Neural progenitor cell (in vitro differentiated cells): Measurements from ENCODE around the gene NEDD4L.

Experiments used
- EZH2 ChIP-seq: fragments of 200-600 bp; sonication (generic); IDR thresholded peaks from 2 replicates; pipeline ENCODE4 v1.6.1; 2017; ENCODE audit warnings: antibody characterized with exemption, mild to moderate bottlenecking, moderate library complexity
- EZH2phosphoT487 ChIP-seq: fragments of 200-600 bp; sonication (generic); IDR thresholded peaks from 2 replicates; pipeline ENCODE4 v1.6.1; 2017; ENCODE audit warnings: antibody characterized with exemption
- TF ChIP-seq, protein P1 (sequence below): fragments of 200-600 bp; sonication (generic); IDR thresholded peaks from 2 replicates; pipeline ENCODE4 v1.5.1; 2017; ENCODE audit warnings: antibody characterized with exemption, mild to moderate bottlenecking

- TF ChIP-seq, protein P1, sequence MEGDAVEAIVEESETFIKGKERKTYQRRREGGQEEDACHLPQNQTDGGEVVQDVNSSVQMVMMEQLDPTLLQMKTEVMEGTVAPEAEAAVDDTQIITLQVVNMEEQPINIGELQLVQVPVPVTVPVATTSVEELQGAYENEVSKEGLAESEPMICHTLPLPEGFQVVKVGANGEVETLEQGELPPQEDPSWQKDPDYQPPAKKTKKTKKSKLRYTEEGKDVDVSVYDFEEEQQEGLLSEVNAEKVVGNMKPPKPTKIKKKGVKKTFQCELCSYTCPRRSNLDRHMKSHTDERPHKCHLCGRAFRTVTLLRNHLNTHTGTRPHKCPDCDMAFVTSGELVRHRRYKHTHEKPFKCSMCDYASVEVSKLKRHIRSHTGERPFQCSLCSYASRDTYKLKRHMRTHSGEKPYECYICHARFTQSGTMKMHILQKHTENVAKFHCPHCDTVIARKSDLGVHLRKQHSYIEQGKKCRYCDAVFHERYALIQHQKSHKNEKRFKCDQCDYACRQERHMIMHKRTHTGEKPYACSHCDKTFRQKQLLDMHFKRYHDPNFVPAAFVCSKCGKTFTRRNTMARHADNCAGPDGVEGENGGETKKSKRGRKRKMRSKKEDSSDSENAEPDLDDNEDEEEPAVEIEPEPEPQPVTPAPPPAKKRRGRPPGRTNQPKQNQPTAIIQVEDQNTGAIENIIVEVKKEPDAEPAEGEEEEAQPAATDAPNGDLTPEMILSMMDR = no peak
- no peak for TF ChIP-seq EZH2
- no peak for TF ChIP-seq EZH2phosphoT487
These were observed 60.1 kb downstream of the NEDD4L start for GRCh38 chr18:58104096-58104495.
